ENCODE results near the gene FITM1.

FITM1 gene

DNA sequence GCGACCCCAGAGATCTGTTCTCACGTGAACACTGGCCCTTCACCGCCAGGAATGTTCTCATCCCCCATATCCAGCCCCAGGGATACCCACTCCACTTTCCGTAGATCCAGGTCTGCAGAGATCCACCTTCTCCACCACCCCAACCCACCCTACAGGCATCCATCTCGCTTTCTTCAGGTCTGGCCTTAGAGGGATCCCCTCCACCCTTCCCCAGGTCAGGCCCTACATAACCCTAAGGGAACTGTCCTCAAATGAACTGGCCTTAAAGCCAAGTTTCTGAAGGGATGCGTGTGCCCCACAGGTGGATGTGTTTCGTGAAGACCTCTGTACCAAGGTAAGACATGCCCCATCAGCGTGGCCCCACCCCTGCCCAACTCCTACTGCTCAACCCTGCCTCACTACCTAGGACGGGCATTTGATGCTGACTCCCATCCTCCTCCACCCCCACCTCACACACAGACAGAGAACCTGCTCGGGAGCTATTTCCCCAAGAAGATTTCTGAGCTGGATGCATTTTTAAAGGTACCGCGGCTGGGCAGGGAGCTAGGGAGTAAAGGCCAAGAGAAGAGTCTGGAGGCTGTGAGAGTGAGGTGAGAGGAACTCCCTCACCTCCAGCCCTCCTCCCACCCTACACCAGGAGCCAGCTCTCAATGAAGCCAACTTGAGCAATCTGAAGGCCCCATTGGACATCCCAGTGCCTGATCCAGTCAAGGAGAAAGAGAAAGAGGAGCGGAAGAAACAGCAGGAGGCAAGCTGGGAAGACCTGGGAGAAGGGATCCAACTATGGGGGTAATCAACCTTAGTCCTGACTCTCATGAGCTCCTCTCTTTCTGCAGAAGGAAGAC lies 6.4 kb downstream of the FITM1 start:
- Histone ChIP-seq H3K27me3 (ENCODE audit: insufficient read depth, poor library complexity, severe bottlenecking) (no peaks in the 10 kb centered on the region), H3K27ac (replicated peaks) (no peak overlapping the region; the same call in 1 of the 2 replicates), H3K4me3 (replicated peaks; ENCODE audit: insufficient read depth, low read length) (peak overlapping the region; percentile 85)
- TF ChIP-seq SPI1 (IDR thresholded peaks at IDR 0.05; ENCODE audit: borderline replicate concordance, low read depth) (no peak), POLR2AphosphoS5 (IDR thresholded peaks at IDR 0.05; ENCODE audit: low read depth) (no peak)
- TF ChIP-seq, protein P1, sequence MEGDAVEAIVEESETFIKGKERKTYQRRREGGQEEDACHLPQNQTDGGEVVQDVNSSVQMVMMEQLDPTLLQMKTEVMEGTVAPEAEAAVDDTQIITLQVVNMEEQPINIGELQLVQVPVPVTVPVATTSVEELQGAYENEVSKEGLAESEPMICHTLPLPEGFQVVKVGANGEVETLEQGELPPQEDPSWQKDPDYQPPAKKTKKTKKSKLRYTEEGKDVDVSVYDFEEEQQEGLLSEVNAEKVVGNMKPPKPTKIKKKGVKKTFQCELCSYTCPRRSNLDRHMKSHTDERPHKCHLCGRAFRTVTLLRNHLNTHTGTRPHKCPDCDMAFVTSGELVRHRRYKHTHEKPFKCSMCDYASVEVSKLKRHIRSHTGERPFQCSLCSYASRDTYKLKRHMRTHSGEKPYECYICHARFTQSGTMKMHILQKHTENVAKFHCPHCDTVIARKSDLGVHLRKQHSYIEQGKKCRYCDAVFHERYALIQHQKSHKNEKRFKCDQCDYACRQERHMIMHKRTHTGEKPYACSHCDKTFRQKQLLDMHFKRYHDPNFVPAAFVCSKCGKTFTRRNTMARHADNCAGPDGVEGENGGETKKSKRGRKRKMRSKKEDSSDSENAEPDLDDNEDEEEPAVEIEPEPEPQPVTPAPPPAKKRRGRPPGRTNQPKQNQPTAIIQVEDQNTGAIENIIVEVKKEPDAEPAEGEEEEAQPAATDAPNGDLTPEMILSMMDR (IDR thresholded peaks at IDR 0.05; ENCODE audit: insufficient read depth, low read length) = no peak
- TF ChIP-seq, protein P2, sequence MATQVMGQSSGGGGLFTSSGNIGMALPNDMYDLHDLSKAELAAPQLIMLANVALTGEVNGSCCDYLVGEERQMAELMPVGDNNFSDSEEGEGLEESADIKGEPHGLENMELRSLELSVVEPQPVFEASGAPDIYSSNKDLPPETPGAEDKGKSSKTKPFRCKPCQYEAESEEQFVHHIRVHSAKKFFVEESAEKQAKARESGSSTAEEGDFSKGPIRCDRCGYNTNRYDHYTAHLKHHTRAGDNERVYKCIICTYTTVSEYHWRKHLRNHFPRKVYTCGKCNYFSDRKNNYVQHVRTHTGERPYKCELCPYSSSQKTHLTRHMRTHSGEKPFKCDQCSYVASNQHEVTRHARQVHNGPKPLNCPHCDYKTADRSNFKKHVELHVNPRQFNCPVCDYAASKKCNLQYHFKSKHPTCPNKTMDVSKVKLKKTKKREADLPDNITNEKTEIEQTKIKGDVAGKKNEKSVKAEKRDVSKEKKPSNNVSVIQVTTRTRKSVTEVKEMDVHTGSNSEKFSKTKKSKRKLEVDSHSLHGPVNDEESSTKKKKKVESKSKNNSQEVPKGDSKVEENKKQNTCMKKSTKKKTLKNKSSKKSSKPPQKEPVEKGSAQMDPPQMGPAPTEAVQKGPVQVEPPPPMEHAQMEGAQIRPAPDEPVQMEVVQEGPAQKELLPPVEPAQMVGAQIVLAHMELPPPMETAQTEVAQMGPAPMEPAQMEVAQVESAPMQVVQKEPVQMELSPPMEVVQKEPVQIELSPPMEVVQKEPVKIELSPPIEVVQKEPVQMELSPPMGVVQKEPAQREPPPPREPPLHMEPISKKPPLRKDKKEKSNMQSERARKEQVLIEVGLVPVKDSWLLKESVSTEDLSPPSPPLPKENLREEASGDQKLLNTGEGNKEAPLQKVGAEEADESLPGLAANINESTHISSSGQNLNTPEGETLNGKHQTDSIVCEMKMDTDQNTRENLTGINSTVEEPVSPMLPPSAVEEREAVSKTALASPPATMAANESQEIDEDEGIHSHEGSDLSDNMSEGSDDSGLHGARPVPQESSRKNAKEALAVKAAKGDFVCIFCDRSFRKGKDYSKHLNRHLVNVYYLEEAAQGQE (IDR thresholded peaks at IDR 0.05; ENCODE audit: insufficient replicate concordance, low read depth) = no peak
- no peak for DNase-seq (ENCODE audit: low read depth in 1 of 2, low spot score in 1 of 2)

DNA sequence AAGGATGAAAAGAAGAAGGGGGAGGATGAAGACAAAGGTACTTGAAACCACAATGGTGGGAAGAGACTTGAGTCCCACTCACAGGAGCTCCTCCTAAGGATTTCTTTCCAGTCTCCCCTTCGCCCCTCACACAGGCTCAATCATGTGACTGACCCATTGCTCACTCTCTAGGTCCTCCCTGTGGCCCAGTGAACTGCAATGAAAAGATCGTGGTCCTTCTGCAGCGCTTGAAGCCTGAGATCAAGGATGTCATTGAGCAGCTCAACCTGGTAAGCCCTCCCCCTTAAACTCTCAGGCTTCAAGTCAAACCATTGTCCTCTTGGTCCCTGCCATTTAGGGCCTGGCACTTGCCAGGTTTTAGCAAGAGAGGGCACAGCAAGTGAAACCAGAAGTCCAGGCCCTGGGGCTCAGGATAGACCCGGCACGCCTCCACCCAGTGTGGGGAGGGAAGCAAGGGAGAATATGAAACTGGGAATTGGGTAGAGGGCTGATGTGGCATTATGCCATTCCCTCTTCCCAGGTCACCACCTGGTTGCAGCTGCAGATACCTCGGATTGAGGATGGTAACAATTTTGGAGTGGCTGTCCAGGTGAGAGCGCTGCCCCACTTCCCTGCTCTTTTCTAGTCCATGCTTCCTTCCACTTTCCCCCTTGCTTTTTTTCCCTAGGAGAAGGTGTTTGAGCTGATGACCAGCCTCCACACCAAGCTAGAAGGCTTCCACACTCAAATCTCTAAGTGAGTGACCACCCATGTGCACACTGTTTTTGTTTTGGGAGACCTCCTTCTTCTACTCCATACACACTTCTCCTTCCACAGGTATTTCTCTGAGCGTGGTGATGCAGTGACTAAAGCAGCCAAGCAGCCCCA lies 7.3 kb downstream of the FITM1 start:
- Histone ChIP-seq H3K27ac (replicated peaks) (no peak overlapping the region), H3K4me3 (replicated peaks; ENCODE audit: insufficient read depth, low read length) (no peak overlapping the region)
- TF ChIP-seq POLR2AphosphoS5 (IDR thresholded peaks at IDR 0.05; ENCODE audit: low read depth) (no peak), GABPA (IDR thresholded peaks at IDR 0.05; ENCODE audit: low read depth) (no peak)
- TF ChIP-seq, protein P2 (IDR thresholded peaks at IDR 0.05; ENCODE audit: insufficient replicate concordance, low read depth) = no peak
- TF ChIP-seq, protein P1 (IDR thresholded peaks at IDR 0.05; ENCODE audit: insufficient read depth, low read length) = no peak

DNA sequence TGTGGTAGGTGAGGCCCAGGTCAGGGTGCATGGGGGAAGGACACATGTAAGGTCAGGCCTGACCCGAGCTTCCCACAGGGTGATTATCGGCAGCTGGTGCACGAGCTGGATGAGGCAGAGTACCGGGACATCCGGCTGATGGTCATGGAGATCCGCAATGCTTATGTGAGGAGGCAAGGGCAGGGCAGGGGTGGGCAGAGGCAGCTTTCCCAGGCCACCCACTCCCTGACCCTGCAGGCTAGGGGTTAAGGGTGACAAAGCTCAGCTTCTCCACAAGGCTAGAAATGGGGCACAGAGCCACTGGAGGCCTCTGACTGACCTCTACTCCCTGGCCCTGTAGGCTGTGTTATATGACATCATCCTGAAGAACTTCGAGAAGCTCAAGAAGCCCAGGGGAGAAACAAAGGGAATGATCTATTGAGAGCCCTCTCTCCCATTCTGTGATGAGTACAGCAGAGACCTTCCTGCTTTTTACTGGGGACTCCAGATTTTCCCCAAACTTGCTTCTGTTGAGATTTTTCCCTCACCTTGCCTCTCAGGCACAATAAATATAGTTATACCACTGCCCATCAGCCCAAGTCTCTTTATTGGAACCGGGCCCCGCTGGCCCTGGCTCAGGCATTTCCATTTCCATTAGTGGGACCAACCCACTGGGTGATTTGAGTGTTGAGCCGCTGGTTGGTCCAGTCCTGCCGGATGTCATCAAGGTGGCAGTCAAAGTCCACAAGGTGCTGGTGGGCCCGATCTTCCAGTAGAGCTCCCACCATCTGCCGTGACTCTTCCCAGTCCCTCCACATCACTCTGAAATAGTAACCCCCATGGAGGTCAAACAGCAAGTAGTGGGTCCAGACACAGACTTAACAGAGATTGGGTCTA lies 8.2 kb downstream of the FITM1 start:
- no peak overlapping the region for H3K4me3 ChIP-seq (replicated peaks; ENCODE audit: insufficient read depth, low read length)
- H3K27me3 ChIP-seq (ENCODE audit: insufficient read depth, poor library complexity, severe bottlenecking) = no peaks in the 10 kb centered on the region
- DNase-seq (ENCODE audit: low read depth in 1 of 2, low spot score in 1 of 2) = no peak
- TF ChIP-seq, protein P1 (IDR thresholded peaks at IDR 0.05; ENCODE audit: insufficient read depth, low read length) = no peak
- TF ChIP-seq POLR2AphosphoS5 (IDR thresholded peaks at IDR 0.05; ENCODE audit: low read depth) = no peak
- TF ChIP-seq, protein P2 (IDR thresholded peaks at IDR 0.05; ENCODE audit: insufficient replicate concordance, low read depth) = no peak
- no peak for TF ChIP-seq SPI1 (IDR thresholded peaks at IDR 0.05; ENCODE audit: borderline replicate concordance, low read depth)
- no peak for TF ChIP-seq GABPA (IDR thresholded peaks at IDR 0.05; ENCODE audit: low read depth)
- H3K27ac ChIP-seq (replicated peaks) = no peak overlapping the region

More for the DNA sequence above, 7.3 kb downstream of the FITM1 start:
- no peaks in the 10 kb centered on the region for H3K27me3 ChIP-seq (ENCODE audit: insufficient read depth, poor library complexity, severe bottlenecking)
- no peak for DNase-seq (ENCODE audit: low read depth in 1 of 2, low spot score in 1 of 2)
